NCI-H2081 (cell line): ENCODE data around the gene PROSER3.
A peak's percentile ranks its signal among the peaks of the same experiment; 100 is the strongest.

Experiments used
- DNase-seq, 2 experiments: peaks; one replicate each; lab custom pipeline; 2025; lab: John Stamatoyannopoulos, UW

Gene PROSER3

GRCh38 chr19:35757749-35758608, at the start of gene PROSER3:
Gene PROSER3 (plus strand): TSS chr19:35758176. CDS start chr19:35758216, 40 bp downstream.
- DNase-seq: peak; percentile 98 to 99

- no peak for DNase-seq
Measured at GRCh38 chr19:35708391-35708790, 49.6 kb upstream of the PROSER3 start.

- no peak for DNase-seq
Measured at GRCh38 chr19:35710784-35711723, 46.9 kb upstream of the PROSER3 start.

DNA sequence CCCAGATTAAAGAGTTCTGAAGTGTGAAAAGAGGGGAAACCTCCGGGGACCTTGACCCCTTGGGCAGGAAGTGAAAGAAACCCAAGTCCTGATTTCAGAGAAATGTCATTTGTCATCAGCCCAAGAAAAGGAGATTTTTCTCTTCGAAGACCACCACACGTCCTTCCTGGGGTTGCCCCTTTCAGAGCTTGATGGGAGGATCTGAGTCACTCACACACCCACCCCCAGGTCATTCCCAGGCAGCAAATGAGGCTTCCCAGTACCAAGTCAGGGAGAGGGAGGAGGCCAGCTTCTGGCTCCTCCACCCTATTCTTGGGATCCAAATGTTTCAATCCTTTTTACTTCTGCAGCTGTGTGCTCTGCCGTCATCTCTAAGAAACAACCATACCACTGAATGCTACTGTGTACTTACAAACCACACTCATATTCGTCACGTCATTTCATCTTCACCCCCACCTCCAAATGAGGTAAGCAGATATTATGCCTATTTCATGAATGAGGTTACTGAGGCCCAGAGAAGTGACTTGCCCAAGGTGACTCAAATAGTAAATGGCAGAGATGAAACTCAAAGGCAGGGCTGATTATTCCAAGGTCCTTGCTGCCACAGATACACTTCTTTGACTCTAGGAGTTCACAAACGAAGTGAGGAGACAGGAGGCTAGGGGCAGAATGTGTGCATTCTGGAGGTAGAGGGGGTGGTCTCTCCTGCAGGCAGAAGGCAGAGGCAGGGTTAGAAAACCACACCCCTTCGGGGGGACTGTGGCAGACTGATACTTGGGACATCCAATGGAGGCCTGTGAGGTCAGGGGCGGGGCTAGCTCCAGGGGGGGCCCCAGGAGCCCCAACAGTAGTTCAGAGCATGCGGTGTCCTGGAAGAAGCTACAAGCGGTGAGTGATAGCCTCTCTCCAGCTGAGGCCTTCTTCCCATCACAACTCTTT, 45.1 kb upstream of the PROSER3 start:
- no peak for DNase-seq

- DNase-seq: no peak
Measured at GRCh38 chr19:35713506-35713850, 44.5 kb upstream of the PROSER3 start.

DNA sequence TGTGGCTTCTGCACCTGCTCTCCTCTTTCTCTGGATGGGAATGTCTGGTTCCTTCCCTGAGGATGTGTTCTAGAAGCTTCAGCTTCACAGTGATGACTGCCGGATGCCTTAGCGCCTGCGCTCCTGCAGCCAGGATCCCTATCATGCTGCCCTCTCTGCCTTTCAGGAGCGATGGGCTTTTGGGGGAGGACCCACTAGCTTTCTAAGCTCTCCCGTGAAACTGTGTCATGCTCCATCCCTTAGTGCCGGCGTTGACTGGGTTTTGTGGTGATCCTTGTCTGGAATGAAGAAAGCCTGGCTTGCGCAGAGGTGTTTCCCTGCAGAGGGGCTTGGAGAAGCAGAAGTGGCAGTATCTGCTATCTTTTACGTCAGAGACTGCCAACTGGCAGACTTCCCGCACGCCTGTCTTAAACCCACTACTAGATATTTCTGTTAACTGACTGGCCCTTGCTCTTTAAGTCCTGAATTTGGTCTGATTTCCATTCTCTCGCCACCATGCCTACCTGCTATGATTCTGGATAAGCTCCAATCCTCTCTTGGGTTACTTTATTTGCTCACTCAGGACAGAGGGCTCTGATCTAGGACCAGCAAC, 44.0 kb upstream of the PROSER3 start:
- no peak for DNase-seq

- DNase-seq: peak; percentile 15 to 33
Measured at GRCh38 chr19:35714601-35715354, 43.2 kb upstream of the PROSER3 start.

DNA sequence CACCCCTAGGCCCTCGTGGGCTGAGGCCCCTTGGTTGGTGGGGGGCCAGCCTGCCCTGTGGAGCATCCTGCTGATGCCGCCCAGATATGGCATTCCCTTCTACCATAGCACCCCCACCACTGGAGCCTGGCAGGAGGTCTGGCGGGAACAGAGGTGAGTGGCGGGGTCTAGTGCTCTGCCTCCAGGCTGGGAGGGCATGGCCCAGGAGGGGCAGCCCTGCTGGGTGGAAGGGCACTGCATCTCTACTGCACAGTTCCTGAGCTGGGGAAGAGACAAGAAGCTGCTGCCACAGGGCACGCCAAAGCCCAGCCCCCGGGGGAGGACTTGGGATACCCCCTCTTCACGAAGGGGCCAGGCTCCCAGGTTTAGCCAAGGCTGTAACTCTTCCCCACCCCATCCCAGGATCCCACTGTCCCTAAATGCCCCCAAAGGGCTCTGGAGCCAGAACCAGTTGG, 42.6 kb upstream of the PROSER3 start:
- DNase-seq: no peak

GRCh38 chr19:35715981-35716800, 41.8 kb upstream of the PROSER3 start:
- DNase-seq: no peak

- DNase-seq: peak; percentile 67 to 95
Measured at GRCh38 chr19:35716801-35717664, 40.9 kb upstream of the PROSER3 start.

DNA sequence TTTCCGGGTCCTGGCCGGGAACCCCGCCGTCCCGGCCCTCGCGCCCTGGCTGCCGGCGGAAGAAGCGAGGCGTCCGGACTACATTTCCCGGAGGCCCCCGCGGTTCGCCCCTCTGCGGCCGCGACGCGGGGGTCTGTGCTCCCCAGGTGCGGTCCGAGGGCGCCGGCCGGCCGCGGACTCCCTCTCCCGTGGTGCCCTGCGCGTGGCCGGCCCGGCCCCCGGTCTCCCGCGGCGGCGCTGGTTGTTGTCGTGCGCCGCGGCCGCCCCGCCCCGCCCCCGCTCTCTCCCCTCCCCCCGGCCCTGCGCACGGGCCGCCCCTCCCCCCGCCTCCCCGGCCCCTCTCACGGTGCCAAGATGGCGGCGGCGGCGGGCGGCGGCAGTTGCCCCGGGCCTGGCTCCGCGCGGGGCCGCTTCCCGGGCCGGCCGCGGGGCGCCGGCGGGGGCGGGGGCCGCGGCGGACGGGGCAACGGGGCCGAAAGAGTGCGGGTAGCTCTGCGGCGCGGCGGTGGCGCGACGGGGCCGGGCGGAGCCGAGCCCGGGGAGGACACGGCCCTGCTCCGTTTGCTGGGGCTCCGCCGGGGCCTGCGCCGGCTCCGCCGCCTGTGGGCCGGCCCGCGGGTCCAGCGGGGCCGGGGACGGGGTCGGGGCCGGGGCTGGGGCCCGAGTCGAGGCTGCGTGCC, 40.2 kb upstream of the PROSER3 start, which contains the start of gene KMT2B:
Gene KMT2B, plus strand, starts transcription at position 339 of the 680 bp plus-strand sequence. Its CDS starts 16 bp downstream, at position 355.
- peak in 1 of 2 experiments; percentile 95 for DNase-seq

- DNase-seq: peak in 1 of 2 experiments; percentile 15
Measured at GRCh38 chr19:35718345-35719041, 39.5 kb upstream of the PROSER3 start.

- DNase-seq: no peak
Measured at GRCh38 chr19:35719402-35720162, 38.4 kb upstream of the PROSER3 start.

- DNase-seq: no peak
Measured at GRCh38 chr19:35720163-35720524, 37.8 kb upstream of the PROSER3 start.

- no peak for DNase-seq
Measured at GRCh38 chr19:35720648-35721047, 37.3 kb upstream of the PROSER3 start.

- no peak for DNase-seq
Measured at GRCh38 chr19:35721374-35721773, 36.6 kb upstream of the PROSER3 start.
